GM21737 (cell line): ENCODE data around the gene ITIH6.
A peak's percentile ranks its signal among the peaks of the same experiment; 100 is the strongest.
"Not testable (repeated sequence)": the region's sequence is repeated elsewhere in the genome, so short reads cannot be mapped to it uniquely, and the experiment has no call there.

Experiments
- ATAC-seq: cut with Tn5 transposase; IDR thresholded peaks from one replicate; pipeline ENCODE4 v1.9.1; 2021; ENCODE audit warnings: mild to moderate bottlenecking, moderate library complexity; ENCODE audit not compliant: unreplicated experiment

Gene ITIH6

GRCh38 chrX:54798137-54798536 is at the start of gene ITIH6:
Gene ITIH6 (minus strand): TSS chrX:54798255. CDS start chrX:54798210, 45 bp downstream.
- ATAC-seq: no peak

DNA sequence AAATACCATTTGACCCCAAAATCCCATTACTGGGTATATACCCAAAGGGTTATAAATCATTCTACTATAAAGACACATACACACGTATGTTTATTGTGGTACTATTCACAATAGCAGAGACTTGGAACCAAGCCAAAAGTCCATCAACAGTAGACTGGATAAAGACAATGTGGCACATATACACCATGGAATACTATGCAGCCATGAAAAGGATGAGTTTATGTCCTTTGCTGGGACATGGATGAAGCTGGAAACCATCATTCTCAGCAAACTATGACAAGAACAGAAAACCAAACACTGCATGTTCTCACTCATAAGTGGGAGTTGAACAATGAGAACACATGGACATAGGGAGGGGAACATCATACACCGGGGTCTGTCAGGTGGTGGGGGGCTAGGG is 49.6 kb upstream of the ITIH6 start:
- not testable (repeated sequence) for ATAC-seq

DNA sequence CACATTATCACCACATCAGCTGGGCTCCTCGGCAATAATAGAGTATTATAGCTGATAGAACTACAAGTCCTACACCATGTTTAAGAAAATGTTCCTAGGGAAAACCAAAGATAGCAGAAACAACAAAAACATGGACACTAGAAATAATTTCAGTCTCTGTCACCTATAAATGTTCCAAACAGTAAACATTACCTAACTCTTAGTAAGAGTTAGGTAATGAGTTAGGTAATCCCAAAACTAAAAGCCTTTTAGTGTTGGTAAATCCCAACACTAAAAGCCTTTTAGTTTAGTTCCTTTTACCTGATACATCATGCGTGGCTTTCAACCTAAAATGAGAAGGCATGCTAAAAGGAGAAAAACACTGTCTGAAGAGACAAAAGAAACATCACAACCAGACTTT is 45.0 kb upstream of the ITIH6 start:
- no peak for ATAC-seq

DNA sequence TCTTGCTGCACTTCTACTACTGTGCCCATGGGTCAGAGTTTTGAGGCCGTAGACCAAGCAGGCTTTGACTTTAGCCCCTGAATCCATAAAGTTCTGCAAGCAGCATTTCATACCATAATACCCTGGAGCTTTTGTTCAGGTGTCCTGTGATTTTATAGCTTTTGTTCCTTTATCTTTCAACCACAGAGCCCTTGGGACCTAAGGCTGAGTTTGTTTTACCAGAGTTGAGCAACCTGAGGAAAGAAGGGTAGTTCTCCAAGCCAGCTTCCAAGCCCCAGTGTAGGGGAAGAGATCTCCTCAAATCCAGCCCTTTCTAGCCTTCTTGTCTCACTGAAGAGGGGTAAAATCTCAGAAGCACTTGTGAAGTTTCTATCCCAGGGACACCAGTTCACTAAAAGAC is 44.6 kb upstream of the ITIH6 start:
- no peak for ATAC-seq

- not testable (repeated sequence) for ATAC-seq
These were observed 43.3 kb upstream of the ITIH6 start for GRCh38 chrX:54841184-54841874.

DNA sequence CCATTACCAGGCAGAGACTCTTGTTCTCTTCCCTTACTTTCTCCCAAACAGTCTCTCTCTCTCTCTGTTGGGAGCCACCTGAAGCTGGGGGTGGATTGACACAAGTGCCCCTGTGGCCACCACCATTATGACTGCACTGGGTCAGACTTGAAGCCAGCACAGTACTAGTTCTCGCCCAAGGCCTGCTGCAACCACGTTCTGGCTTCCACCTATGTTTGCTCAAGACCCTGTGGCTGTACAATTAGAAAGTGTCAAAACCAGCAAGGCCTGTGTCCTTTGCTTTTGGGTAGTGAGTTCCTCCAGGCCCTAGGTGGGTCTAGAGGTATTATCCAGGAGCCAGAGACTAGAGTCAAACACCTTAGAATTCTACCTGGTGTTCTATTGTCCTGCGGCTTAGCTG is 40.5 kb upstream of the ITIH6 start:
- ATAC-seq: no peak

DNA sequence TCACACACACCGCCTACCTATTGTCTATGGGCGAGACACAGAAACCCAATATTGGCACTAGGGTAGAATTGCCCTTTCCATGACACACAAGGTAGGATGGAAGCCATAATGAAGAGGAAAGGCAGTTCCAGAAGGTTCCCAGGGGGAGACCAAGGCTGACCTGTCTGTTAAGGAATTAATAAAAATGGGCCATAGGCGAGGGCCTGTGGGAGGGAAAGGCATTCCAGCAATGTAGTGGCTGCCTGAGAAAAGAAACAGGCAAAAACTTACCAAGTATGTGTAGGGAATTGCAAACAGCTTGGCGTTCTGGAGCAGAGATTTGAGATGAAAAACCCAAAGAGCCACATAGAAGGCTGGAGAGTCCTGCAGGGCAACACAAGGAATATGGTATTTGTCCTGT is 28.5 kb upstream of the ITIH6 start:
- ATAC-seq: no peak

GRCh38 chrX:54825716-54826438 is 27.8 kb upstream of the ITIH6 start:
- ATAC-seq: no peak

DNA sequence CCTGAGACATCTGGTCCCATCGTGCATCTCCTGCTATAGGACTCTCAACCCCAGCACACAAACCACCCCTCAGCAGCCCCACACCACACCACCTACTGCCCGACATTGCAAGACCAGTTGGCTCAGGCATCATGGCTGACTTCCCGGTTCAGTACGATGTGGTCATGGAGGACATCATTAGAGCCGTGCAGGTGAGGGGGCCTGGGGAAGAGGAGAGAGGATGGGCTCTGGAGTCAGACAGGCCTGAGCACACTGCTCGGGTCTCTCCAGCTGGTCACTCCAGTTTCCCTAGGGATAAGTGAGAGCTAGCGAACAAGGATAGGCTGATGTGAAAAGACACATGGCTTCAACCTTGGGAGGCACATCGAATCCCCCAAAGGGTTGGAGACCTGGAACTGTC is 26.7 kb upstream of the ITIH6 start:
- ATAC-seq: no peak

- ATAC-seq: no peak
These were observed 26.1 kb upstream of the ITIH6 start for GRCh38 chrX:54824195-54824594.

- no peak for ATAC-seq
These were observed 23.3 kb upstream of the ITIH6 start for GRCh38 chrX:54821310-54821709.

- no peak for ATAC-seq
These were observed 22.7 kb upstream of the ITIH6 start for GRCh38 chrX:54820737-54821136.

GRCh38 chrX:54819201-54819600 is 21.1 kb upstream of the ITIH6 start:
- no peak for ATAC-seq

DNA sequence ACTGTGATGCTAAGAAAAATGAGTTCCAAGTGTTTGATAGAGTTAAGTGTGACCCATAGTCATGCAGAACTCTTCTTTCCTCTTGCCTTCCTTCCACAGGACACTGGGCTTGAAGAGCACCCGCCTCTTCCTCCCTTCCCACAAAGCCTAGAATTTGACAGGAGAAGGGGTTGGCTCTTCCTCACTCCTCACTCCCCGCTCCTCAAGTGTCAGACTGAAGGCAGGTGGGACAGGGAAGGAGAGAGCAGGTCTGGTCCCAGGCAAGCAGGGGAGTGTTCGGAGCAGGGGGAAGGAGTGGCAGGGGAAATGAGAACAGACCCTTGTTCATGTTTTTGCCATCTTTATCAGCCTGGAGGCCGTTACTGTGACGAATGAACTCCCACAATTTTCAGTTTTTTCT is 20.2 kb upstream of the ITIH6 start:
- no peak for ATAC-seq

DNA sequence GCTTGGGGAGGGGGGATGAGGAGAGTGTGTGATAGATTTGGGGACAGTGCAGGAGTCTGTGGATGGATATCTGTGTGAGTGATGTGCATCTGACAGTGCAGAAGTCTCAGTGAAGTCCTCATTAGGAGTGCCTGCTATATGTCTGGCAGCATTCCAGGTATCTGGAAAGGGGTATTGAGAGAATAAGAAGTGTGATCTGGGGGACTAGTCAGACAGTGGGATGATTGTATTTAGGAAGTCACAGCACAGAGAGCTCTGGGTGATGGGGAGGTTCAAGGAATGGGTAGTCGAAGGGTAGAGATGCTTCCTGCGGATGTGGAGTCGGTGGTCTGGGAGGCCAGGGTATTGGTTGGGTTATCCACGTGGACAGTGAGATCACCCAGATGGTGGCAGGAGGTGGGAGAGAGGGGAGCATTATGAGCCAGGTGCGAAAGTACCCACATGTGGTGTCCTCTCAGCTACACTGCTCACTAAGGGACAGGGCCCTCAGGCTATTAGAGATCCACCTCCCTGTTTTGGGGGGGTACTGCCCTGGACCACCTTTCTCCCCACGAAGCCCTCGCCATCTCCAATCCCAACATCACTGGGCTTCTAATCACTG is 19.3 kb upstream of the ITIH6 start:
- ATAC-seq: no peak

- no peak for ATAC-seq
These were observed 14.3 kb upstream of the ITIH6 start for GRCh38 chrX:54812306-54812705.

GRCh38 chrX:54811301-54811885 is 13.3 kb upstream of the ITIH6 start:
- ATAC-seq: no peak

DNA sequence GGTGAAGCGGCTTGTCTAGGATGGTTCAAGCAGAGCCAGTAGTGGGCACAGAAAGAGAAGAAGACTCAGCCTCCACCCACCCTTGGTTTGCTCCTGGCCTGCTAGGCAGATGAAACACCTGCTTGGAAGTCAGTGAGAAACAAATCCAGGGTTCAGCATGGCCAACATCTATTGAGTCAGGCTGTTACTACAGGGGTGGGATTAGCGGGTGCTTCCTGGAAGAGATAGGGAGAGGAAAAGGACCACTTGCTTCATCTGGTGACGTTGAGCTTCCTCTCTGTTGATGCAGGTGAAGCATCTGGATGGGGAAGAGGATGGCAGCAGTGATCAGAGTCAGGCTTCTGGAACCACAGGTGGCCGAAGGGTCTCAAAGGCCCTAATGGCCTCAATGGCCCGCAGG is 12.5 kb upstream of the ITIH6 start:
- no peak for ATAC-seq

DNA sequence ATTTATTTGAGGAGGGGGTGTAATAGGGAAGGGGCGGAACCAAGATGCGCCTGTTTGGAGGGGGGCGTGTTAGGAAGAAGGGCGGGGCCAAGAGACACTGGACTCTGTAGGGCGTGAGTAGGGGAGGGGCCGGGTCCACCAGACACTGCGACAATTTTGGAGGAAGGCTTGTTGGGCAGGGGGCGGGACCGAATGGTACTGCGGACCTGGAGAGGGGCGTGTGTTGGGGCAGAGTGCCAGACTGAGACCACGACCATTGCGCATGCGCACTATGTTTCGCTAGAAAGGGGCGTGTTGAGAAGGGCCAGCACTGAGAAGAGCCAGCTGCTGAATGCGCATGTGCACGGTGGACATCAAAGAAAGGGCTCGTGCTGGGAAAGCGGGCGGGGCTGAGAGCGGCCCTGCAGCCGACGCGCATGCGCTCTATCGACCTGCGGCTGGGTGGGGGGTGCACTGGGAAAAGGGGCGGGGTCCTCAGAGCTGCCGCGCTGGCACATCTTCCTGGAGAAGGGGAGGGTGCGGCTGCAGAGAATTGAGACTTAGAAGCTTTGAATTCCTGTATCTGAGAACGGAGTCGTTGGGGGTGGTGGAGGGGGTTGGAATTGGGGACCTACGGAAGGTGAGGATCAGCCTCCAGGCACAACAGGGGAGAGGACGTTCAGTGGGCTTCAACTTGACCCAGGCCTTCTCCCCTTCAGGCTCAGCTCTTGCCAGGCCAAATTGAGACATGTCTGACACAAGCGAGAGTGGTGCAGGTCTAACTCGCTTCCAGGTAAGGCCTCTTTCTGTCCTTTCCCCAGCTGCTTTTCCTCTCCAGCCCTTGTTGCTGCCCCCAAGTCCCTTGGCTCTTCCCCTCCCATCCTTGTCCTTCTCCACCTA is 10.8 kb upstream of the ITIH6 start:
- peak; percentile 85 for ATAC-seq

DNA sequence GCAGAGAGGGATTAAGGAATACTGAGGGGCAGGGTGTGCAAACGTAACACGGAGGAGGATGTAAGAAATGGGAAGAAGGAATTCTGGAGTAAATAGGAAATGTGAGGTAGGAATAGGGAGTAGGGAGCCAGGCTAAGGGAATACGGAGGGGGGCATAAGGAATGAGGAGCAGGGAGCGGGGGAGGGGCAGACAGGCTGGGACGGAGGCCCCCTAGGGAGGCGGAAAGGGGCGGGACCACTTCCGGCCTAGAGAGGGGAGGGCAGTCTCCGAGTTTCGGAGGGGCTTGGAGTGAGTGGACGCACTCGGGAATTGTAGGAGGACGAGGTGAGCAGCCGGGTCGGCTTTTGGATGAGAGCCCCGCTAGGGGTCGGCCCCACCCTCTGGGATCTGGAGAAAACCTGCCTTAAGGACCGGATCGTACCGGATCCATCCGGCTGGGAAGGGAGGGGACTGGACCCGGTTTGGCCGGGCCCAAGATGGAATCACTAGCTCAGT is 10.1 kb upstream of the ITIH6 start:
- ATAC-seq: peak; percentile 30
